ENCODE results near the gene LHFPL3.

DNA sequence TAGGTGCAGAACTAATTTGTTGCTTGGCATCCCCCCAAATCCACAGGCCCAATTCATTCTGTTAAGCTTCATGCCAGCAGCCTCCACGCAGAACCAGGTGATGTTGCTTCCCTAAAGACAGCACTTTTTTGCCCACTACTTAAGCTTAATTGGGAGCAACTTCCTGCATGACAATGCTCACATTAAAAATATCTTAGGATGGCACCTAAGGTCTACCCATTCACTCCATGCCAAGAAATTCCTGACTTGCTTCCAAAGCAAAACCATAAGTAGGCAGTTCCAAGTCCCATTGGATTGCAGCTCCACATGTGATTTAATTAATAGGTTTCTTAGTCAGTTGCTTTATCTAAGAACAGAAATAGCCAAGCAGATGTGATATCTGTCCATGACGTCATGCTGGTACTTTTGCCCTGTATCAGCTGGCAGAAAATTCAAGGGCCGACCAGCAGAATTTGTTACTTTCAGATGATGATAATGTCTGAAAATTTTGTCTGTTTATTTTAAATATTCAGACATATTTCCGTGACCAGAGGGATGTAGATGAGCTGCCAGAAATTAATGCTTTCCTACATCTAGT, 325.5 kb downstream of the LHFPL3 start:
- TF ChIP-seq, protein P1, sequence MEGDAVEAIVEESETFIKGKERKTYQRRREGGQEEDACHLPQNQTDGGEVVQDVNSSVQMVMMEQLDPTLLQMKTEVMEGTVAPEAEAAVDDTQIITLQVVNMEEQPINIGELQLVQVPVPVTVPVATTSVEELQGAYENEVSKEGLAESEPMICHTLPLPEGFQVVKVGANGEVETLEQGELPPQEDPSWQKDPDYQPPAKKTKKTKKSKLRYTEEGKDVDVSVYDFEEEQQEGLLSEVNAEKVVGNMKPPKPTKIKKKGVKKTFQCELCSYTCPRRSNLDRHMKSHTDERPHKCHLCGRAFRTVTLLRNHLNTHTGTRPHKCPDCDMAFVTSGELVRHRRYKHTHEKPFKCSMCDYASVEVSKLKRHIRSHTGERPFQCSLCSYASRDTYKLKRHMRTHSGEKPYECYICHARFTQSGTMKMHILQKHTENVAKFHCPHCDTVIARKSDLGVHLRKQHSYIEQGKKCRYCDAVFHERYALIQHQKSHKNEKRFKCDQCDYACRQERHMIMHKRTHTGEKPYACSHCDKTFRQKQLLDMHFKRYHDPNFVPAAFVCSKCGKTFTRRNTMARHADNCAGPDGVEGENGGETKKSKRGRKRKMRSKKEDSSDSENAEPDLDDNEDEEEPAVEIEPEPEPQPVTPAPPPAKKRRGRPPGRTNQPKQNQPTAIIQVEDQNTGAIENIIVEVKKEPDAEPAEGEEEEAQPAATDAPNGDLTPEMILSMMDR (conservative IDR thresholded peaks at IDR 0.05; ENCODE audit: low read length), result no peak
- no peak for TF ChIP-seq EZH2phosphoT487 (IDR thresholded peaks at IDR 0.05; ENCODE audit: borderline replicate concordance, low read depth, low read length)

Measured in OCI-LY7 (cell line).